ENCODE measurements around the gene DLST.

Gene DLST

DNA sequence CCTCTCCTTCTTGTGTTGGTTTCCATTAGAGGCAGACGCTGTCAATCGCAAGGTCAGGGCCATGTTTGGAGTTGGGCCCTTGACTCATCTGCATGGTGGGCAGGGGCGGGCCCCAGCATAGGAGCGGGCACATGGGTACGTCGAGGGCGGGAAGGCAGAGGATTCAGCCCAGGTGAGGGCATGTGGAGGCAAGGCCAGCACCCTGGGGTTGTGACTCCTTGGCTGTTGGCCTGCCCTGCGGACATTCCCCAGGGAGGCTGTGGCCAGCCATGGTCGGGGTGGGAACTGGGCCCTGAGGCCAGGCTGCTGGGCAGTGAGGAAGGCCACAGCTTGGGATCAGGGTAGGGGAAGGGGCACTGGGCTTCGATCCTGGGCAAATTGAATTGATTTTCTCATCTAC lies 31.1 kb downstream of the DLST start:
- TF ChIP-seq, protein P1, sequence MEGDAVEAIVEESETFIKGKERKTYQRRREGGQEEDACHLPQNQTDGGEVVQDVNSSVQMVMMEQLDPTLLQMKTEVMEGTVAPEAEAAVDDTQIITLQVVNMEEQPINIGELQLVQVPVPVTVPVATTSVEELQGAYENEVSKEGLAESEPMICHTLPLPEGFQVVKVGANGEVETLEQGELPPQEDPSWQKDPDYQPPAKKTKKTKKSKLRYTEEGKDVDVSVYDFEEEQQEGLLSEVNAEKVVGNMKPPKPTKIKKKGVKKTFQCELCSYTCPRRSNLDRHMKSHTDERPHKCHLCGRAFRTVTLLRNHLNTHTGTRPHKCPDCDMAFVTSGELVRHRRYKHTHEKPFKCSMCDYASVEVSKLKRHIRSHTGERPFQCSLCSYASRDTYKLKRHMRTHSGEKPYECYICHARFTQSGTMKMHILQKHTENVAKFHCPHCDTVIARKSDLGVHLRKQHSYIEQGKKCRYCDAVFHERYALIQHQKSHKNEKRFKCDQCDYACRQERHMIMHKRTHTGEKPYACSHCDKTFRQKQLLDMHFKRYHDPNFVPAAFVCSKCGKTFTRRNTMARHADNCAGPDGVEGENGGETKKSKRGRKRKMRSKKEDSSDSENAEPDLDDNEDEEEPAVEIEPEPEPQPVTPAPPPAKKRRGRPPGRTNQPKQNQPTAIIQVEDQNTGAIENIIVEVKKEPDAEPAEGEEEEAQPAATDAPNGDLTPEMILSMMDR (IDR thresholded peaks at IDR 0.05), result no peak
- Histone ChIP-seq H3K36me3 (ENCODE audit: control insufficient read depth, insufficient read depth, low read length) (no peaks in the 10 kb centered on the region), H3K27me3 (ENCODE audit: control insufficient read depth, insufficient read depth, low read length) (no peaks in the 10 kb centered on the region), H3K27ac (no peak overlapping the region), H2AFZ (no peak overlapping the region), H3K4me3 (ENCODE audit: low read depth, low read length) (no peak overlapping the region), H3K79me2 (no peaks in the 10 kb centered on the region), H3K9me3 (ENCODE audit: control insufficient read depth, low read length) (no peaks in the 10 kb centered on the region), H3K4me1 (no peaks in the 10 kb centered on the region), H3K9ac (no peak overlapping the region), H3K4me2 (ENCODE audit: low read length) (no peak overlapping the region)

DNA sequence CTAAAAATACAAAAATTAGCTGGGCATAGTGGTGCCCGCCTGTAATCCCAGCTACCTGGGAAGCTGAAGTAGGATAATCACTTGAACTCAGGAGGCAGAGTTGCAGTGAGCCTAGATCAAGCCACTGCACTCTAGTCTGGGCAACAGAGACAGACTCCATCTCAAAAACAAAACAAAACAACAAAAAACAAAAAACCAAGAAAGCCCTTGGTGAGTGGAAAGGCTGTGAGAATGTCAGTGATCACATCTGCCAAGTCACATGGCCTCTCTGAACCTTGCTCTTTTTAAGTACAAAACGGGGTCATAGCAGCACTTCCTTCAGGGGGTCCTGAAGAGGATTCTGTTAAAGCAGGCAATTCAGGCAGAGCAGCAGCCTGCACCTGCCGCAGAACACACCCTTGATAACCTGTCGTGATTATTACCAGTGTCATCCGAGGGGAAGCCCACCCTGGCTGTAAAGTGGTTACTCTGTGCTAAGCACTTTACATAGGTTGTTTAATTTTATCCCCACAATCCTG lies 31.7 kb downstream of the DLST start:
- H3K9ac ChIP-seq, result no peak overlapping the region

DNA sequence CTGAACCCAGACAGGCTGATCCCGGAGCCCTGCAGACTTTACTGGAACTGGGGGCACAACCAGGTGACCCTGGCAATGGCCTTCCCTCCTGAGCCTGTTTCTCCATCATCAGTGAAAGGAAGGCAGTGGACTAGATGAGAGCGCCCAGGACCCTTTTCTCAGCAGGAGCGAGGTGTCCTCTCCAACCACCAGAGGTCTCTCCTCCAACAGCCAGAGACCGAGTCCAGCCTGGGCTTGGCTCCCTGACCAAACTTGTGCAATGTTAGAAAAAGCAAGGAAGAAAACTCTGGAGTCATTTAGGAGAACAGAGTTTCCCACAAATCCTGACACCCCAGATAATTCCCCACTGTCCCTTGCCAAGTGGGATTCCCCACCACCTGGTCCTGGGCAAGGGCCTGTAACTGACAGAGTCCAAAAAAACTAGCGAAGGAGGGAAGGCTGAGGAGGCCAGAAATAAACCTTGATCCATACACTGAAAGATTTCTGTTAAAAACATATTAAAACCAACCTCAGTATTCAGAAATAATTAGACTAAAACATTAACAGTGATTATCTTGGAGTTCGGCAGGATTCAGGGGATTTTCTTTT lies 32.4 kb downstream of the DLST start:
- H3K9me3 ChIP-seq (ENCODE audit: control insufficient read depth, low read length), result no peaks in the 10 kb centered on the region
- TF ChIP-seq, protein P1 (IDR thresholded peaks at IDR 0.05), result peak; percentile 44
- no peak overlapping the region for H3K27ac ChIP-seq
- H3K4me1 ChIP-seq, result no peaks in the 10 kb centered on the region
- H3K9ac ChIP-seq, result no peak overlapping the region
- H3K79me2 ChIP-seq, result no peaks in the 10 kb centered on the region
- no peak overlapping the region for H3K4me3 ChIP-seq (ENCODE audit: low read depth, low read length)
- H3K27me3 ChIP-seq (ENCODE audit: control insufficient read depth, insufficient read depth, low read length), result no peaks in the 10 kb centered on the region
- H2AFZ ChIP-seq, result no peak overlapping the region
- H3K36me3 ChIP-seq (ENCODE audit: control insufficient read depth, insufficient read depth, low read length), result no peaks in the 10 kb centered on the region
- H3K4me2 ChIP-seq (ENCODE audit: low read length), result no peak overlapping the region

More for the DNA sequence above, 31.7 kb downstream of the DLST start:
- Histone ChIP-seq H3K36me3 (ENCODE audit: control insufficient read depth, insufficient read depth, low read length) (no peaks in the 10 kb centered on the region), H3K27me3 (ENCODE audit: control insufficient read depth, insufficient read depth, low read length) (no peaks in the 10 kb centered on the region), H3K4me2 (ENCODE audit: low read length) (no peak overlapping the region), H3K4me3 (ENCODE audit: low read depth, low read length) (no peak overlapping the region), H3K79me2 (no peaks in the 10 kb centered on the region), H3K4me1 (no peaks in the 10 kb centered on the region), H3K9me3 (ENCODE audit: control insufficient read depth, low read length) (no peaks in the 10 kb centered on the region), H3K27ac (no peak overlapping the region), H2AFZ (no peak overlapping the region)
- TF ChIP-seq, protein P1 (IDR thresholded peaks at IDR 0.05), result no peak

DNA sequence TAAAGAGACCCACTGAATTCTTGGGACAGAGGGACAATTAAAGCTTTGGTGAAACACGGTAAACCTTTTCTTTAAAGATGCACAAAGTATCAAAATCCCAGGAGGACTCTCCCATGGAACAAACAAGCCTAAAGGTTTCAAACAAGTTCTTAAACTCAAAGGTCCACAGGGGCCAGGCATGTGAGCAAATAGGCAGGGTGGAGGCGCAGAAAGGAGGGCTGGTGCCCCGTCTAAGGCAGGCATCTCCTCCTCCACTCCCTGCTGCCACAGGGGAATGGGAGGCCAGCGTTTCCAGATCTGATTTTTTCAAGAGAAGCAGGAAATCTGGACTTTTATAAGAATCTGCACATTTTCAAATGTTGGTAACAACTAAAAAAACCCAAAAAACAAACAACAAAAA lies 33.7 kb downstream of the DLST start:
- TF ChIP-seq, protein P1 (IDR thresholded peaks at IDR 0.05), result no peak
- no peak overlapping the region for H3K4me2 ChIP-seq (ENCODE audit: low read length)
- H3K79me2 ChIP-seq, result no peaks in the 10 kb centered on the region
- H3K4me3 ChIP-seq (ENCODE audit: low read depth, low read length), result no peak overlapping the region
- H2AFZ ChIP-seq, result no peak overlapping the region
- no peaks in the 10 kb centered on the region for H3K27me3 ChIP-seq (ENCODE audit: control insufficient read depth, insufficient read depth, low read length)
- no peak overlapping the region for H3K27ac ChIP-seq
- H3K9ac ChIP-seq, result no peak overlapping the region
- no peaks in the 10 kb centered on the region for H3K36me3 ChIP-seq (ENCODE audit: control insufficient read depth, insufficient read depth, low read length)
- H3K4me1 ChIP-seq, result no peaks in the 10 kb centered on the region
- H3K9me3 ChIP-seq (ENCODE audit: control insufficient read depth, low read length), result no peaks in the 10 kb centered on the region

DNA sequence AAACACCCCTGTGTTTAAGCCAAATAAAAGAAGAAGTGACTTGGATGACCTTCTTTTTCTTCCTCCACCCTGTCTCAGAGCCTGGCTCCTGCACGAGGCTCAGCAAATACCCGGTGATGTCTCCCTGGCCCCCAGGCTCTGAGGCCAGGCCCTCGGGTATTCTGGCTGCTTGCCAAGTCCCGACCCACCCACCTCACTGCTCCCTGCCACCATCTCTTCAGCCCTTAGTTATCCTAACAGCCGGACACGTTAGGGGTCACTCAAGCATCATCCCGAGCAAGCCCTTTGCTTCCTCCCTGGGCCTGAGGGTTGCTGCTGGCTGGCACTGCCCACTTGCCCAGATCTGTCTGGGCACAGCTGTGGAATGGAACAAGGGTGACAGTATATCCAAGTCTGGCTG lies 34.1 kb downstream of the DLST start:
- H3K27ac ChIP-seq, result no peak overlapping the region
- no peak overlapping the region for H3K4me3 ChIP-seq (ENCODE audit: low read depth, low read length)
- H3K4me1 ChIP-seq, result no peaks in the 10 kb centered on the region
- no peak overlapping the region for H3K4me2 ChIP-seq (ENCODE audit: low read length)
- TF ChIP-seq, protein P1 (IDR thresholded peaks at IDR 0.05), result no peak
- H2AFZ ChIP-seq, result no peak overlapping the region
- H3K9ac ChIP-seq, result no peak overlapping the region
- no peaks in the 10 kb centered on the region for H3K36me3 ChIP-seq (ENCODE audit: control insufficient read depth, insufficient read depth, low read length)
- H3K27me3 ChIP-seq (ENCODE audit: control insufficient read depth, insufficient read depth, low read length), result no peaks in the 10 kb centered on the region
- H3K79me2 ChIP-seq, result no peaks in the 10 kb centered on the region
- H3K9me3 ChIP-seq (ENCODE audit: control insufficient read depth, low read length), result no peaks in the 10 kb centered on the region

Measured in parathyroid adenoma (tissue), 2 donors.